ENCODE results near the gene NKD1.

NKD1 gene

GRCh38 chr16:50653633-50654519 lies 105.7 kb downstream of the NKD1 start:
- DNase-seq = no peak

DNA sequence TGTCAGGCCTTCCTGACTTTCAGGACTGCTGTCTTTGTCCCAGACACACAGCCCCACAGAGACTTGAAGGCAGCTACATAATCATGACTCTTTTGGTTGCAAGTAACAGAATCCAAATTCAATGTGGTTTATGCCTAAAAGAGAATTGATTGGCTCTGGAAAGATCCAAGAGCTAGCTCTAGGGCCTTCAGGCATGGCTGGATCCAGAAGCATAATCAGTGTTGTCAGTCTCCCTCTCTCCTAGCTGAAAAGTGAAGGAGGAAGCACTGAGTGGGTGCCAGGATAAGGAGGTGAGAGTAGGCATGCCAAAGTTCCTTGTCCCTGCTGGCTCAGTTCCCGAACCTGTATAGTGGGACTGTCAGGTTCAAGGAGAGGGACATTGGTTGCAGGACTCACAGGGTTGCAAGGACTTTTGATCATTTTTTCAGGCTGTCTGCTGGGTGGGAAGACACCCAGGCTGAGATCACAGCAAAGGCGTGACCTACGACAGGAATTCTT lies 107.4 kb downstream of the NKD1 start:
- no peak for DNase-seq

DNA sequence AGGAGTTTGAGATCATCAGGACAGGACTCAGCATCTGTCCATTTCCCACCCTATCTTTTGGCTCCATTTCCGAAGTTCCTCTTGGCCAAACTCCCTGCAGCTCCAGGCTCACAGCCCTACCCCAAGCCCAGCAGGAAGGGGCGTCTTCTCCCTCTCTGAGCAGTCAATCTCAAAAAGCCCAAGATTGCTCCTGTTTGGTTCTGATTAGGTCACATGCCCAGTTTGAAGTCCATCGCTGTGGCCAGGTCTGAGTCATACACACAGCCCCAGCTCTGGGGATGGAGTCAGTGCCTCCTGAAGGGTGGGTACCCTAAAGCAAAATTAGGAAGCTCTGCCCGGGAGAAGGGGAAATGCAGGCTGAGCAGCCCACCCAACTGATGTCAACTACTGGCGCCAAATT lies 109.0 kb downstream of the NKD1 start:
- DNase-seq = no peak

DNA sequence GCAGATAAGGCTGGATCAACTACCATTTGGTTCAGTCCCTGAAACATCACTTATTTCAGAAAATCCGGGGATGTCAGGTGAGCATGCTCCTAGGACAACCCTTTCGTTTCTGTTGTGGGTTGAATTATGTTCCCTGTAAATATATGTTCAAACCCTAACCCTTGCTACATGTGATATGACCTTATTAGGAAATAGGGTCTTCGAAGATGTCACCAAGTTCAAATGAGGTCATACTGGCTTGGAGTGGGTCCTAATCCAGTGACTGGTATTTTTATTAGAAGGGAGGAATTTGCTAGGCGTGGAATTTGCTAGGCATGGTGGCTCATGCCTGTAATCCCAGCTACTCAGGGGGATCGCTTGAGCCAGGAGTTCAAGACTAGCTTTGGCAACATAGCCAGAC lies 111.6 kb downstream of the NKD1 start:
- DNase-seq = no peak

DNA sequence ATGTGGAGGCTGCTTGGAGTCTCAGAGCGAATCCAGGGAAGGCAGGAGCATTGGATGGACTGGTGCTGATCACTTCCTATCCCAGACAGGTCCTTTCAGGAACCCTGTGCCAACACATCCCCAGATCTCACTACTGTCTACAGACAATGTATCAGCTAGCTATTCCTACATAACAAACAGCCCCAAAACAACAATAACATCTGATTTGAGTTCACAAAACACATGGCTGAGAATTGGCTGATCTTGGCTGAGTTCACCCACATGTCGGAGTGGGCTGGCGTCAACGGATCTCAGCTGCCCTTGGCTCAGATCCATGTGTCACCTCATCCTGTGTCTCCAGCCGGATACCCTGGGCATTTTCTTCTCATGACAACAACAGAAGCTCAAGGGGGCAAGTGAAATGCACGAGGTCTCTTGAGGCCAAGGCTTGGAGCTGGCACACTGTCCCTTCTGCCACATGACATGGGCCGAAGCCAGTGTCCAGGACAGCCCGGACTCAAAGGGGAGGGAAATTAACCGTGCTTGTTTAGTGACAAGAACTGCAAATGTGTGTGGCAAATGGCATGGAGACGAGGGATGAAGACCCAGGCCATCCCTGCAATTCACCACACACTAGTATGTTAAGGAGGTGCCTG lies 114.2 kb downstream of the NKD1 start:
- DNase-seq = no peak

GRCh38 chr16:50664270-50664669 lies 116.1 kb downstream of the NKD1 start:
- DNase-seq = no peak

- DNase-seq = peak; percentile 87 to 92
Observed at GRCh38 chr16:50665128-50665878, 117.1 kb downstream of the NKD1 start.

- peak; percentile 58 to 76 for DNase-seq
Observed at GRCh38 chr16:50666658-50667496, 118.7 kb downstream of the NKD1 start.

DNA sequence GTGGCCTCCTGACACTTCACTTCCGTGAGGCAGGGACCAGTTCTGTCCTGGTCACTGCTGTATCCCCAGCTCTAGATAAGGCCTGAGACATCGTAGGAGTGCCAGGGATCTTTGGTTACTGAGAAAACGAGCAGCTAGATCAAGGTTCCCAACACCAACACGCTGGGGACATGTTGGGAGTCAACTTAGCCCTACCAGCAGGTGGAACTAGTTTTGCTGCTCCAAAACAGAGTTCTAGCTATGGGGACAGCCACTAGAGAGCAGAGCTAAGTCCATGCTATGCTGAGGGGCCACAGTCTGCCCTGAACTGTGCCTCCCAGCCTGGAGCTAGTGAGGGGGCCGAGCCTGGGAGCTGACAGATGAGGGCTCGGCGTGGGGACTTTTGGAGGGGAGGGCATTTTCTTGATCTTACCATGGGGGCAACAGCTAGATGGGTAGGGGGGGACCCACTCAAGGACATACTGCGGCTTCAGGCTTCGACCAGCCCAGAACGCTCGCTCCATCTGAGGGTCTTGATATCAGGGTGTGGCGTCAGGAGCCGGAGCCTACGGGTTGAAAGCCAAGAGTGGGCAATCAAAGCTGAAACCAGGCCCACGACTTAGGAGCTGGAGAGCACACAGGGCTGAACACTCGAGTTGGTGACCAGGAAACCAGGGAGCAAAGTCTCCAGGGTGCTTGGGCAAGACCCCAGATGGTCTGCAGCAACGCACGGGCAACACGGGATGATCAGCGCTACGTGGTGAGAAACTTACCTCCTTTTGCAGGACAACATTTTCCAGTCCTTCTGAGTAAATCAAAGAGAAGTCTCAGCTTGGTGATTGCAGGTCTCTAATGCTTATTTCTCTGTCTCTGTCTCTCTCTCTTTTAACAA lies 119.5 kb downstream of the NKD1 start:
- peak in 1 of 2 donors; percentile 42 for DNase-seq

- DNase-seq = no peak
Observed at GRCh38 chr16:50668368-50669008, 120.3 kb downstream of the NKD1 start.

DNA sequence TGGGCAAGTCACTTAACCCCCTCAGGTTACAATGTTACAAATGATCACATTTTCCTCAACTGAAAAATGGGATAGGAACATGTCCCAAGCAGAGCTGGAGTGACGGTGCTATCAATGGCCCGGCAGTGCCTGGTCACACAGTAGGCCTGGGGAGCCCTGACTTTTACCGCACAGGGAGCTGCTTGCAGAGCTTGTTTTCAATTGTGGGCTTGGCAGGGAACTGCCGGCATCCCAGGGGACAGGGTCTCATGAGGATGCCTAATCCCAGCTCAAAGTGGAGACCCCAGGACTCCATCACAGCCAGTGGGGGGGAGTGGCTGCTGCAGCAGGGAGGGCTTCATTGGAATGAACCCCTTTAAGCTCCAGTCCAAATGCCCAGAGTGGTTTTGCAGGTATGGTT lies 121.5 kb downstream of the NKD1 start:
- DNase-seq = no peak

DNA sequence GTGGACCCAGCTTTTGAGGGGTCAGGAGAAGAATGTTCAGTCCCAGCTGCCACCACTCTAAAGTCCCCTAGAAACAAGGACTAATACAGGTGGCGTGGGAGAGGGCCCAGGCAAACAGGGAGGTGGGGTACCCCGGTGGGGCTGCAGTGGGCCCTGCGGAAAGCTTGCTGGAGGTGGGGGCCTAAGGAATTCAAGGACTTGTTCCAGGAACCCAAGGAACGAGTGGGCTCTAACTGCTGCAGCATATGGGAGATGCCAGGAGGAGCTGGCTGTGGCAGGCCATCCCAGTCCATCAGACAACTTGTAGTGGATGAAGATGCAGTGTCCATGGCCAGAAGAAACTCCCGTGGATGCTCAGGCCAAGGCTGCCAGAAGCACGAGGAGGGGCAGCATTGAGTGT lies 122.3 kb downstream of the NKD1 start:
- no peak for DNase-seq

GRCh38 chr16:50671644-50672260 lies 123.6 kb downstream of the NKD1 start:
- peak; percentile 48 to 76 for DNase-seq

DNA sequence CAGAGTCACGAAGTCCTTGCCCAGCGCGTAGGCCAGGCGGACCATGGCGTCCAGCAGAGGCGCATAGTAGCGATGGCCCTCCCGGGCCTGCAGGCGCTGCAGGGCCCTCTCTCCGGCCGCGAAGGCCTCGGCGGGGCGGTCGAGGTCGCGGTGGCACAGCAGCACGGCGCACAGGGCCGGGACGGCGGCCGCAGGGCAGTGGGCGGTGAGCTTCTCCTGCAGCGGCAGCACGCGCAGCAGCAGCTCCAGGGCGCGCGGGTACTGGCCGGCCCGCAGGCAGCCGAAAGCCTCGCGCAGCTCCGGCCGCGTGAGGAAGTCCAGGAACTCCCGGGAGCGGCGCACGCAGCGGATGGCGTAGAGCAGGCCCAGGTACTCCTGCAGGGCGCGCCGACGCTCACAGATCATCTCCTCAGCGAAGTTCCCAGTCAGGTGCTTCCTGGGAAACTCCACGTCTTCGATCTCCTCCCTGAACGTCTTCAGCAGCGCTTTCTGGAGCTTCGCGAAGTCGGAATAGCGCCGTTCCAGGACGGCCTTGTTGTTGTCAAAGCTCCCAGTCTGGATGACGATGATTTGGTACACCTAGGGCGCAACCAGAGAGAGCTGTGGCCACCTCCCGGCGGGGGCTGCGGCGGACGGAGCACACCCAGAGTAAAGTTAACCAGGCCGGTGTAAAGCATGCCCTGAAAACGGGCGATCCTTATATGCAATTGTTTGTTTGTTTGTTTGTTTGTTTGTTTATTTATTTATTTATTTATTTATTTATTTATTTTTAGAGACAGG lies 125.5 kb downstream of the NKD1 start:
- DNase-seq = no peak

DNA sequence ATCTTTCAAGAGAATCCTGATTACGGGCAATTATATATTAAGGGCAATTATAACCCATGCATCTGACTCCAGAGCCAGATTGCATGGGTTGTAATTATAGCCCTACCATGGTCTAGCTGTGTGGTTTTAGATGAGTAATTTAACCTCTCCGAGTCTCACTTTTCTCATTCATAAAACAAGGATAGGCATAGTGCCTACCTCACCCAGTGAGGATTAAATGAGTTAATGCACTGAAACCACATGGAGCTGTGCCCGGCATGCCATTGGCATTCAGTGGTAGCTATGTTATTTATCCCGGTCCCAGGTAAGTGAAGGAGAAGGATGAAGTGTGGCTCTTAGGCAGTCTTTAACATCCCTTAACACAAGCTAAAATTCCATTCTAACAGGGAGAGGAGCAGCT lies 126.6 kb downstream of the NKD1 start:
- no peak for DNase-seq

- DNase-seq = no peak
Observed at GRCh38 chr16:50675686-50676610, 127.8 kb downstream of the NKD1 start.

DNA sequence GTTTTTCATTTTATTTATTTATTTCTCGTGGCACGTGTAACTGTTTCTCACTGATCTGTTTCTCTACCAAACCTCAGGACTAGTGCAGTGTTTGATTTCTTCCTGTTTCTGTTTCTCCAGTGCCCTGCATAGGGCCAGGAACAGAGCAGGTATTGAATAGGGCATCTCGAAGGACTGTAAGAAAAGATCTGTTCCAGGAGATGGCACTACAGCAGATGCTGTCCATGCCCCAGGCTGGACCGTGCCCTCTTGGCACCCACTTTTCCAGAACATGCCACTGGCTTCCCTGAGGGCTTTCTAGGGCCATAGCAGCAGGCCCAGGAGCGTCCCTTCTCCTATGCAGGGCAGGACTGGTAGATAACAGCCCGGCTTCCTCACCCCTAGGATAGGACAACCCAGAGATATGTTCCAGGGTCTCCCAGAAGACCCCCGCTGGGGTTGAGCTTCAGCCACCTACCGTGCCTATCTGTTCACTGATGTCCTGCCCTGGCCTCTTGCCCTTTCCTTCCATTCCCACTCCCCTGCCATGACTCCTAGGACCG lies 128.6 kb downstream of the NKD1 start:
- DNase-seq = no peak

GRCh38 chr16:50677351-50677750 lies 129.2 kb downstream of the NKD1 start:
- DNase-seq = no peak

Measured in CD4-positive, alpha-beta T cell treated with Interferon alpha-2 for 1 hour (primary cell).